Upper lobe of left lung (tissue), 4 donors: ENCODE results near the gene TMEM38B.

Experiments
- POLR2A ChIP-seq, 4 donors: fragments of 450-650 bp; IDR thresholded peaks; one replicate each; pipeline ENCODE4 v1.5.1; 2016 to 2017; ENCODE audit warnings: antibody characterized with exemption in 4 of 4, mild to moderate bottlenecking in 2 of 4
- POLR2AphosphoS5 ChIP-seq, 2 donors: sonication (generic); formaldehyde crosslinking; IDR thresholded peaks; one replicate each; pipeline ENCODE4 v1.5.1; 2017; ENCODE audit warnings: antibody characterized with exemption in 2 of 2
- TF ChIP-seq, protein P1 (sequence below), 6 experiments: fragments of 450-650 bp in 4 of 6; fragments of 200-600 bp in 2 of 6; sonication (generic) in 2 of 6; IDR thresholded peaks; one replicate each; pipeline ENCODE4 v1.5.1; 2016 to 2019; ENCODE audit warnings: antibody characterized with exemption in 6 of 6

DNA sequence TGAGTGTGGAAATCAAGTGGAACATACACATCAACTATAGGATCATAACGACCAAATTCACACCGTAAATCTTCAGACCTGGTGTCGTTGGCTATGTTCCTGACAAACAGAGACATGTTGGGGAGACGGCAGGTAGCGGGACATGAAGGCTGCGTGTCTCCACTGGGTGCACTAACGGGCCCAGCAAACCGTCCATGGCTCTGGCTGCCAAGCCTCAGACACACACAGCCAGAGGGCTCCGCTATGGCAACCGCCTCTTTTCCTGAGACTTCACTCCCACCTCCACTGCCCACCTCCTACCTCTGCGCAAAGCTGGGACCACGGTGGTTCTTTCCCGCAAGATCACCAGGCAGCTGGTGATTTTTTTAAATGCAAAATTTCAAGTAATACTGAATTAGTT is 16.3 kb downstream of the TMEM38B start:
- TF ChIP-seq, protein P1, sequence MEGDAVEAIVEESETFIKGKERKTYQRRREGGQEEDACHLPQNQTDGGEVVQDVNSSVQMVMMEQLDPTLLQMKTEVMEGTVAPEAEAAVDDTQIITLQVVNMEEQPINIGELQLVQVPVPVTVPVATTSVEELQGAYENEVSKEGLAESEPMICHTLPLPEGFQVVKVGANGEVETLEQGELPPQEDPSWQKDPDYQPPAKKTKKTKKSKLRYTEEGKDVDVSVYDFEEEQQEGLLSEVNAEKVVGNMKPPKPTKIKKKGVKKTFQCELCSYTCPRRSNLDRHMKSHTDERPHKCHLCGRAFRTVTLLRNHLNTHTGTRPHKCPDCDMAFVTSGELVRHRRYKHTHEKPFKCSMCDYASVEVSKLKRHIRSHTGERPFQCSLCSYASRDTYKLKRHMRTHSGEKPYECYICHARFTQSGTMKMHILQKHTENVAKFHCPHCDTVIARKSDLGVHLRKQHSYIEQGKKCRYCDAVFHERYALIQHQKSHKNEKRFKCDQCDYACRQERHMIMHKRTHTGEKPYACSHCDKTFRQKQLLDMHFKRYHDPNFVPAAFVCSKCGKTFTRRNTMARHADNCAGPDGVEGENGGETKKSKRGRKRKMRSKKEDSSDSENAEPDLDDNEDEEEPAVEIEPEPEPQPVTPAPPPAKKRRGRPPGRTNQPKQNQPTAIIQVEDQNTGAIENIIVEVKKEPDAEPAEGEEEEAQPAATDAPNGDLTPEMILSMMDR (IDR thresholded peaks at IDR 0.05) = no peak
- TF ChIP-seq POLR2A (IDR thresholded peaks at IDR 0.05) (no peak), POLR2AphosphoS5 (IDR thresholded peaks at IDR 0.05) (no peak)
